Measurements from ENCODE around the gene IRX1. TPM values are rescaled to one million over a fixed set of nuclear protein-coding genes. Genes with fewer than 3 reads are reported as not detected.

Gene IRX1
- total and polyA plus RNA-seq, 7 experiments from 2014 or later, result not detected

- ATAC-seq, result no peak
- intact Hi-C loops (cut with micrococcal nuclease), result no loop called here
- no peaks in the 10 kb centered on the region for H3K36me3 Mint-ChIP-seq
- POLR2A ChIA-PET, result no interaction called here
- no peaks in the 10 kb centered on the region for H3K4me1 Mint-ChIP-seq
- Histone ChIP-seq H3K9me3 (ENCODE audit: control insufficient read depth in 2 of 3, low read length in 3 of 3) (peaks cover 0 to 6% (median 0%) of the 10 kb centered on the region in 3 experiments), H3K4me3 (ENCODE audit: low read length) (no peak overlapping the region), H3K36me3 (ENCODE audit: control insufficient read depth in 2 of 3, insufficient read depth in 3 of 3, low read length in 3 of 3) (no peaks in the 10 kb centered on the region), H3K4me1 (ENCODE audit: control insufficient read depth in 2 of 2, insufficient read depth in 2 of 2, low read length in 2 of 2) (no peaks in the 10 kb centered on the region), H3K27me3 (ENCODE audit: control insufficient read depth in 2 of 2, insufficient read depth in 2 of 2, low read length in 2 of 2) (no peaks in the 10 kb centered on the region), H3K27ac (ENCODE audit: low read depth, low read length) (no peak overlapping the region)
- H3K27ac Mint-ChIP-seq, result no peak overlapping the region
- DNase-seq, result no peak
- peaks cover 0 to 7% (median 0%) of the 10 kb centered on the region in 5 donors for H3K27me3 Mint-ChIP-seq
- H3K4me3 Mint-ChIP-seq, result no peak overlapping the region
- CTCF ChIA-PET, result no interaction called here
- peaks cover 0 to 8% (median 0%) of the 10 kb centered on the region in 11 donors for H3K9me3 Mint-ChIP-seq
These were observed 46.6 kb downstream of the IRX1 start for GRCh38 chr5:3642231-3642630.

- no peaks in the 10 kb centered on the region for H3K27me3 ChIP-seq (ENCODE audit: control insufficient read depth in 2 of 2, insufficient read depth in 2 of 2, low read length in 2 of 2)
- DNase-seq, result no peak
- intact Hi-C loops (cut with micrococcal nuclease), result no loop called here
- H3K27me3 Mint-ChIP-seq, result peaks cover 0 to 6% (median 0%) of the 10 kb centered on the region in 5 donors
- no peaks in the 10 kb centered on the region for H3K36me3 ChIP-seq (ENCODE audit: control insufficient read depth in 2 of 3, insufficient read depth in 3 of 3, low read length in 3 of 3)
- H3K4me1 Mint-ChIP-seq, result no peaks in the 10 kb centered on the region
- CTCF ChIA-PET, result no interaction called here
- no peaks in the 10 kb centered on the region for H3K9me3 ChIP-seq (ENCODE audit: control insufficient read depth in 2 of 3, low read length in 3 of 3)
- POLR2A ChIA-PET, result no interaction called here
- H3K27ac Mint-ChIP-seq, result no peak overlapping the region
- no peak overlapping the region for H3K4me3 ChIP-seq (ENCODE audit: low read length)
- peaks cover 0 to 17% (median 0%) of the 10 kb centered on the region in 11 donors for H3K9me3 Mint-ChIP-seq
- H3K4me3 Mint-ChIP-seq, result no peak overlapping the region
- H3K36me3 Mint-ChIP-seq, result peaks cover 0 to 5% (median 0%) of the 10 kb centered on the region in 5 donors
- no peak overlapping the region for H3K27ac ChIP-seq (ENCODE audit: low read depth, low read length)
- no peaks in the 10 kb centered on the region for H3K4me1 ChIP-seq (ENCODE audit: control insufficient read depth in 2 of 2, insufficient read depth in 2 of 2, low read length in 2 of 2)
- ATAC-seq, result no peak
These were observed 54.7 kb downstream of the IRX1 start for GRCh38 chr5:3650320-3650719.

- Mint-ChIP-seq H3K27me3 (peaks cover 0 to 6% (median 0%) of the 10 kb centered on the region in 5 donors), H3K27ac (no peak overlapping the region), H3K4me3 (no peak overlapping the region), H3K4me1 (no peaks in the 10 kb centered on the region), H3K9me3 (peaks cover 0 to 17% (median 0%) of the 10 kb centered on the region in 11 donors), H3K36me3 (peaks cover 0 to 5% (median 0%) of the 10 kb centered on the region in 5 donors)
- no peaks in the 10 kb centered on the region for H3K9me3 ChIP-seq (ENCODE audit: control insufficient read depth in 2 of 3, low read length in 3 of 3)
- intact Hi-C loops (cut with micrococcal nuclease), result no loop called here
- no peaks in the 10 kb centered on the region for H3K4me1 ChIP-seq (ENCODE audit: control insufficient read depth in 2 of 2, insufficient read depth in 2 of 2, low read length in 2 of 2)
- no peak for ATAC-seq
- no peaks in the 10 kb centered on the region for H3K36me3 ChIP-seq (ENCODE audit: control insufficient read depth in 2 of 3, insufficient read depth in 3 of 3, low read length in 3 of 3)
- DNase-seq, result no peak
- ChIA-PET CTCF (no interaction called here), POLR2A (no interaction called here)
- no peak overlapping the region for H3K4me3 ChIP-seq (ENCODE audit: low read length)
- no peaks in the 10 kb centered on the region for H3K27me3 ChIP-seq (ENCODE audit: control insufficient read depth in 2 of 2, insufficient read depth in 2 of 2, low read length in 2 of 2)
- H3K27ac ChIP-seq (ENCODE audit: low read depth, low read length), result no peak overlapping the region
These were observed 55.2 kb downstream of the IRX1 start for GRCh38 chr5:3650868-3651267.

All from naive thymus-derived CD4-positive, alpha-beta T cell (primary cell).